HL-60 (cell line): Measurements from ENCODE around the gene FHL1.

ENCODE experiments used
- DNase-seq, 2 experiments: peaks; one replicate each; pipeline ENCODE4 v3.0.0-alpha.2; 2010 to 2020; ENCODE audit warnings: low read depth in 1 of 2, low spot score in 1 of 2
- H3K27ac ChIP-seq: fragments of 250-450 bp; sonication (Bioruptor Pico); replicated peaks from 2 replicates; pipeline ENCODE4 v1.5.1; 2020; ENCODE audit warnings: mild to moderate bottlenecking, moderate library complexity
- H3K27me3 ChIP-seq: fragments of 250-450 bp; sonication (Bioruptor Pico); 2 replicates; pipeline ENCODE4 v1.5.1; 2021; ENCODE audit warnings: mild to moderate bottlenecking, moderate library complexity; ENCODE audit not compliant: insufficient read depth, poor library complexity, severe bottlenecking
- H3K4me3 ChIP-seq: replicated peaks from 2 replicates; pipeline ENCODE4 v1.5.1; 2011; ENCODE audit warnings: mild to moderate bottlenecking, control low read depth, low read length; ENCODE audit not compliant: insufficient read depth
- GABPA ChIP-seq: IDR thresholded peaks from 2 replicates; pipeline ENCODE4 v1.6.1; 2012; ENCODE audit warnings: low read depth
- POLR2AphosphoS5 ChIP-seq: IDR thresholded peaks from 2 replicates; pipeline ENCODE4 v1.6.1; 2012; ENCODE audit warnings: low read depth
- REST ChIP-seq: IDR thresholded peaks from 2 replicates; pipeline ENCODE4 v1.6.1; 2012; ENCODE audit warnings: low read depth; ENCODE audit not compliant: insufficient replicate concordance
- SPI1 ChIP-seq: IDR thresholded peaks from 2 replicates; pipeline ENCODE4 v1.6.1; 2012; ENCODE audit warnings: low read depth, mild to moderate bottlenecking, borderline replicate concordance
- TF ChIP-seq, protein P1 (sequence below): IDR thresholded peaks from one replicate; pipeline ENCODE4 v1.5.1; 2011; ENCODE audit warnings: low read length, control low read depth, inconsistent platforms; ENCODE audit not compliant: insufficient read depth

Gene FHL1

GRCh38 chrX:136170139-136170800, 22.9 kb downstream of the FHL1 start:
- Histone ChIP-seq H3K27ac (no peak overlapping the region), H3K27me3 (no peaks in the 10 kb centered on the region), H3K4me3 (no peak overlapping the region)
- TF ChIP-seq SPI1, result no peak
- TF ChIP-seq GABPA, result no peak
- TF ChIP-seq, protein P1, sequence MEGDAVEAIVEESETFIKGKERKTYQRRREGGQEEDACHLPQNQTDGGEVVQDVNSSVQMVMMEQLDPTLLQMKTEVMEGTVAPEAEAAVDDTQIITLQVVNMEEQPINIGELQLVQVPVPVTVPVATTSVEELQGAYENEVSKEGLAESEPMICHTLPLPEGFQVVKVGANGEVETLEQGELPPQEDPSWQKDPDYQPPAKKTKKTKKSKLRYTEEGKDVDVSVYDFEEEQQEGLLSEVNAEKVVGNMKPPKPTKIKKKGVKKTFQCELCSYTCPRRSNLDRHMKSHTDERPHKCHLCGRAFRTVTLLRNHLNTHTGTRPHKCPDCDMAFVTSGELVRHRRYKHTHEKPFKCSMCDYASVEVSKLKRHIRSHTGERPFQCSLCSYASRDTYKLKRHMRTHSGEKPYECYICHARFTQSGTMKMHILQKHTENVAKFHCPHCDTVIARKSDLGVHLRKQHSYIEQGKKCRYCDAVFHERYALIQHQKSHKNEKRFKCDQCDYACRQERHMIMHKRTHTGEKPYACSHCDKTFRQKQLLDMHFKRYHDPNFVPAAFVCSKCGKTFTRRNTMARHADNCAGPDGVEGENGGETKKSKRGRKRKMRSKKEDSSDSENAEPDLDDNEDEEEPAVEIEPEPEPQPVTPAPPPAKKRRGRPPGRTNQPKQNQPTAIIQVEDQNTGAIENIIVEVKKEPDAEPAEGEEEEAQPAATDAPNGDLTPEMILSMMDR, result no peak
- TF ChIP-seq REST, result no peak
- no peak for TF ChIP-seq POLR2AphosphoS5
- DNase-seq, result no peak

- no peak overlapping the region for H3K4me3 ChIP-seq
- TF ChIP-seq, protein P1, result no peak
- no peak for TF ChIP-seq GABPA
- TF ChIP-seq SPI1, result no peak
- no peak for TF ChIP-seq POLR2AphosphoS5
- TF ChIP-seq REST, result no peak
- H3K27ac ChIP-seq, result no peak overlapping the region
- DNase-seq, result no peak
- H3K27me3 ChIP-seq, result no peaks in the 10 kb centered on the region
Measured at GRCh38 chrX:136171420-136171819, 24.1 kb downstream of the FHL1 start.

DNA sequence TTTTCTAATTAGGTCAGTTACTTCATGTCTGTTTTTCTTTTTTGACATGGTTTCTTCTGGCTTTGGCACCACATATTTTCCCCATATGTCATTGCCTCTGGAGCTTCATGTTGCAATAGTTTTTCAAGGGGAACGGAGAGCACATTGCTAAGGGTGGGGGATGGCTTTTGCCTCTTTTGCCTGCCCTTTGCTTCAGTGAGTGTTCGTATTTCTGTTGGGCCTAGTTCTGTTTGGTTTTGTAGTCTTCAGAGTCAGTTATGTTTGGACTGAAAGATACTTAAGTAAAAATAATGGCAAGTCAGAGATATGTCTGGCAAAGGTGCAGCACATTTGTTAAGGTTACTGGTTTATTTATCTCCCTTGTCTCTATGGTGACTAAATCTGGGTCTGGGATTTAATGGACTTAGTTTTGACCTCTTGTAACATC, 29.1 kb downstream of the FHL1 start:
- no peak for DNase-seq
- TF ChIP-seq SPI1 (no peak), REST (no peak), POLR2AphosphoS5 (no peak), GABPA (no peak)
- TF ChIP-seq, protein P1, result no peak
- H3K27ac ChIP-seq, result no peak overlapping the region
- no peak overlapping the region for H3K4me3 ChIP-seq
- H3K27me3 ChIP-seq, result no peaks in the 10 kb centered on the region
